Right lobe of liver (tissue), 4 donors: ENCODE results near the gene NEDD4L.
A peak's percentile ranks its signal among the peaks of the same experiment; 100 is the strongest.

Experiments
- POLR2A ChIP-seq: fragments of 450-650 bp; IDR thresholded peaks from one replicate; pipeline ENCODE4 v1.6.1; 2017; ENCODE audit warnings: antibody characterized with exemption, mild to moderate bottlenecking
- TF ChIP-seq, protein P1 (sequence below), 4 donors: fragments of 200-600 bp in 3 of 4; fragments of 450-650 bp in 1 of 4; IDR thresholded peaks; one replicate each; pipeline versions ENCODE4 v1.5.1 to v1.8.0; 2016 to 2022; ENCODE audit warnings: antibody characterized with exemption in 4 of 4, mild to moderate bottlenecking in 2 of 4
- donor health status: DM: no; HTN: no; CAD: no.
- donor health status: DM: no; HTN: no; CAD: no.
- donor health status: DM: no; HTN: yes; CAD: no.

DNA sequence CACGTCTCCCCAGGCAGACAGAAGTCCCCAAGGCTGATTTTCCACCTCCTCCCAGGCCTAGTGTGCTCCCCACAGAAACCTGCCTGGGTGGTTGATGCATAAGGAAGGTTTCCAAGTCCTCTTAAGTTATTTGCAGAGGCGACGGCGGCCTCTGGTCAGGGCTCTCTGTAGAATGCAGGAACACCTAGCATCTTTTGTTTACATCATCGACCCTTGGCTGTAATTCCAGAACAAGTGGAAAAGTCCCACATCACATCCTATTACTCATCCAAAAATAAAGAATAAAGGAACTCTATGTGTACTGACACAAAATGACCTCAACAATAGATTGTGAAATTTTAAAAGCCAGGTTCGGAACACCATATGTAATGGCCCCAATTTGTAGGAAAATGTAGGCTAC, 373.7 kb downstream of the NEDD4L start:
- TF ChIP-seq, protein P1, sequence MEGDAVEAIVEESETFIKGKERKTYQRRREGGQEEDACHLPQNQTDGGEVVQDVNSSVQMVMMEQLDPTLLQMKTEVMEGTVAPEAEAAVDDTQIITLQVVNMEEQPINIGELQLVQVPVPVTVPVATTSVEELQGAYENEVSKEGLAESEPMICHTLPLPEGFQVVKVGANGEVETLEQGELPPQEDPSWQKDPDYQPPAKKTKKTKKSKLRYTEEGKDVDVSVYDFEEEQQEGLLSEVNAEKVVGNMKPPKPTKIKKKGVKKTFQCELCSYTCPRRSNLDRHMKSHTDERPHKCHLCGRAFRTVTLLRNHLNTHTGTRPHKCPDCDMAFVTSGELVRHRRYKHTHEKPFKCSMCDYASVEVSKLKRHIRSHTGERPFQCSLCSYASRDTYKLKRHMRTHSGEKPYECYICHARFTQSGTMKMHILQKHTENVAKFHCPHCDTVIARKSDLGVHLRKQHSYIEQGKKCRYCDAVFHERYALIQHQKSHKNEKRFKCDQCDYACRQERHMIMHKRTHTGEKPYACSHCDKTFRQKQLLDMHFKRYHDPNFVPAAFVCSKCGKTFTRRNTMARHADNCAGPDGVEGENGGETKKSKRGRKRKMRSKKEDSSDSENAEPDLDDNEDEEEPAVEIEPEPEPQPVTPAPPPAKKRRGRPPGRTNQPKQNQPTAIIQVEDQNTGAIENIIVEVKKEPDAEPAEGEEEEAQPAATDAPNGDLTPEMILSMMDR (IDR thresholded peaks at IDR 0.05) = no peak
- TF ChIP-seq POLR2A = peak; percentile 87
